Measurements from ENCODE around the gene VGF.
"Not testable (repeated sequence)": the region's sequence is repeated elsewhere in the genome, so short reads cannot be mapped to it uniquely, and the experiment has no call there.

Gene VGF

GRCh38 chr7:101127460-101128039 lies 37.8 kb downstream of the VGF start:
- DNase-seq (ENCODE audit: insufficient read length, low spot score) (no peak), FAIRE-seq (no peak)
- 0 out of 2 replicates have a peak, but pooled peaks have one; percentile 22 for TF ChIP-seq POLR2A (IDR thresholded peaks at IDR 0.05; ENCODE audit: low read depth, low read length)

GRCh38 chr7:101126651-101127459 lies 38.5 kb downstream of the VGF start, which contains the start of gene SERPINE1:
Gene SERPINE1, plus strand, starts transcription at chr7:101127104. Its CDS starts 1,290 bp downstream, at chr7:101128394.
- FAIRE-seq (no peak), DNase-seq (ENCODE audit: insufficient read length, low spot score) (peak; percentile 79)
- peak; percentile 98 for TF ChIP-seq POLR2A (IDR thresholded peaks at IDR 0.05; ENCODE audit: low read depth, low read length)

- no peak for TF ChIP-seq POLR2A (IDR thresholded peaks at IDR 0.05; ENCODE audit: low read depth, low read length)
- FAIRE-seq (no peak), DNase-seq (ENCODE audit: insufficient read length, low spot score) (no peak)
Measured at GRCh38 chr7:101125989-101126650, 39.2 kb downstream of the VGF start.

GRCh38 chr7:101124376-101125056 lies 40.9 kb downstream of the VGF start:
- no peak for TF ChIP-seq POLR2A (IDR thresholded peaks at IDR 0.05; ENCODE audit: low read depth, low read length)
- DNase-seq (ENCODE audit: insufficient read length, low spot score) (no peak), FAIRE-seq (no peak)

GRCh38 chr7:101123703-101124068 lies 41.7 kb downstream of the VGF start:
- no peak for TF ChIP-seq POLR2A (IDR thresholded peaks at IDR 0.05; ENCODE audit: low read depth, low read length)
- FAIRE-seq (no peak), DNase-seq (ENCODE audit: insufficient read length, low spot score) (no peak)

GRCh38 chr7:101122933-101123702 lies 42.3 kb downstream of the VGF start:
- FAIRE-seq = no peak
- no peak for TF ChIP-seq POLR2A (IDR thresholded peaks at IDR 0.05; ENCODE audit: low read depth, low read length)
- DNase-seq (ENCODE audit: insufficient read length, low spot score) = no peak

- FAIRE-seq (no peak), DNase-seq (ENCODE audit: insufficient read length, low spot score) (peak; percentile 76)
- no peak; the same call in none of the 2 replicates for TF ChIP-seq POLR2A (IDR thresholded peaks at IDR 0.05; ENCODE audit: low read depth, low read length)
Measured at GRCh38 chr7:101121991-101122932, 43.1 kb downstream of the VGF start.

GRCh38 chr7:101121631-101121990 lies 43.8 kb downstream of the VGF start:
- DNase-seq (ENCODE audit: insufficient read length, low spot score); FAIRE-seq: not testable (repeated sequence)

GRCh38 chr7:101120315-101120714 lies 45.1 kb downstream of the VGF start:
- no peak for TF ChIP-seq POLR2A (IDR thresholded peaks at IDR 0.05; ENCODE audit: low read depth, low read length)
- FAIRE-seq = no peak
- no peak for DNase-seq (ENCODE audit: insufficient read length, low spot score)

- DNase-seq (ENCODE audit: insufficient read length, low spot score) (no peak), FAIRE-seq (no peak)
- no peak for TF ChIP-seq POLR2A (IDR thresholded peaks at IDR 0.05; ENCODE audit: low read depth, low read length)
Measured at GRCh38 chr7:101119876-101120275, 45.5 kb downstream of the VGF start.

GRCh38 chr7:101118856-101119255 lies 46.5 kb downstream of the VGF start:
- TF ChIP-seq POLR2A (IDR thresholded peaks at IDR 0.05; ENCODE audit: low read depth, low read length) = no peak
- FAIRE-seq = no peak
- DNase-seq (ENCODE audit: insufficient read length, low spot score) = no peak

- no peak for FAIRE-seq
- TF ChIP-seq POLR2A (IDR thresholded peaks at IDR 0.05; ENCODE audit: low read depth, low read length) = no peak
- no peak for DNase-seq (ENCODE audit: insufficient read length, low spot score)
Measured at GRCh38 chr7:101116898-101117297, 48.5 kb downstream of the VGF start.
